ENCODE data around the gene ADD2. TPM values are rescaled to one million over a fixed set of nuclear protein-coding genes. Genes with fewer than 3 reads are reported as not detected.

Gene ADD2
- total and polyA plus RNA-seq, 2 donors (not counting 1 experiment from before 2014, with no cell fraction given), result 15.9 to 21.7 TPM

DNA sequence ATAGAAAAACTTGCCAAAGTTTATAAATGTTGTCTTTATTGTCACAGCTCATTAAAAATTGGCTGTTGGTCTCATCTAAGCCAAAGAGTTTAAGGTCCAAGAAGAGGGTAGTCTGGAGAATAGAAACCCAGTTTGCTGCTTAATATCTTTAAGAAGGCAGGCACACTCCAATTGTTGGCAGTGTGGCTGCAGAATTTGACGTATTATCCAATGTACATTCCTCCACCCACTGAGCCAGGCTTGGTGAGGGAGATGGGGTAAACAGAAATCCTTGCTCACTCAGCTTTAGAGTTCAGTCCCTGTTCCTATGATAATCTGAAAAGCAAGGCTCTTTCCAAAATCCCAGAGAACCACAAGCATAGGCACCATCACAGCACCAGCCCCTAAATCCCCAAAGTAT is 10.7 kb upstream of the ADD2 start:
- intact Hi-C loops (cut with micrococcal nuclease), result no loop called here
- DNase-seq (no peak), ATAC-seq (ENCODE audit: low read depth) (no peak)
- Histone ChIP-seq H4K20me1 (ENCODE audit: control insufficient read depth, insufficient read depth, low read length, poor library complexity, severe bottlenecking) (no peaks in the 10 kb centered on the region), H3K4me1 (ENCODE audit: control insufficient read depth in 2 of 2, insufficient read depth in 2 of 2, low read length in 2 of 2) (no peaks in the 10 kb centered on the region), H3K9ac (ENCODE audit: low read length) (no peak overlapping the region), H3K27ac (ENCODE audit: low read length in 2 of 2) (no peak overlapping the region), H3K27me3 (replicated peaks in 1 of 4; ENCODE audit: control extremely low read depth in 1 of 4, control insufficient read depth in 3 of 4, insufficient read depth in 4 of 4, low read length in 3 of 4) (peaks cover 0 to 23% (median 14%) of the 10 kb centered on the region in 4 experiments), H3K9me3 (ENCODE audit: control extremely low read depth in 1 of 3, control insufficient read depth in 2 of 3, insufficient read depth in 1 of 3, low read length in 2 of 3) (peaks cover 0 to 4% (median 2%) of the 10 kb centered on the region in 3 donors), H3K79me2 (ENCODE audit: control insufficient read depth, insufficient read depth, low read length) (no peaks in the 10 kb centered on the region), H3K4me3 (ENCODE audit: control extremely low read depth in 1 of 5, extremely low read depth in 1 of 5, insufficient read depth in 1 of 5, low read depth in 2 of 5, low read length in 4 of 5) (no peak overlapping the region), H2AFZ (ENCODE audit: insufficient read depth, low read depth, low read length, poor library complexity, severe bottlenecking) (no peak overlapping the region), H3K4me2 (replicated peaks; ENCODE audit: low read depth, low read length, poor library complexity, severe bottlenecking) (no peak overlapping the region), H3K36me3 (replicated peaks in 1 of 2; ENCODE audit: control extremely low read depth in 1 of 2, control insufficient read depth in 1 of 2, extremely low read depth in 1 of 2, insufficient read depth in 2 of 2, low read length in 1 of 2) (no peaks in the 10 kb centered on the region)
- ChIA-PET CTCF (interaction anchor here (0.9 to 1.0 kb wide), 2 partner anchors 11 to 31 kb away, joined by 3 to 4 read pairs; no protein-coding TSS in a partner anchor), POLR2A (no interaction called here)
- Mint-ChIP-seq H3K9me3 (ENCODE audit: insufficient read depth) (peaks cover 5% of the 10 kb centered on the region), H3K27me3 (peaks cover 56% of the 10 kb centered on the region), H3K27ac (no peak overlapping the region), H3K4me1 (no peaks in the 10 kb centered on the region), H3K4me3 (no peak overlapping the region)
- WGBS (ENCODE audit: insufficient coverage), result 100% methylated on average over 1 of the region's 1 CpG
- TF ChIP-seq EZH2 (IDR thresholded peaks at IDR 0.05; ENCODE audit: borderline replicate concordance, insufficient read depth, low read depth, low read length, poor library complexity, severe bottlenecking), result no peak
- TF ChIP-seq, protein P1, sequence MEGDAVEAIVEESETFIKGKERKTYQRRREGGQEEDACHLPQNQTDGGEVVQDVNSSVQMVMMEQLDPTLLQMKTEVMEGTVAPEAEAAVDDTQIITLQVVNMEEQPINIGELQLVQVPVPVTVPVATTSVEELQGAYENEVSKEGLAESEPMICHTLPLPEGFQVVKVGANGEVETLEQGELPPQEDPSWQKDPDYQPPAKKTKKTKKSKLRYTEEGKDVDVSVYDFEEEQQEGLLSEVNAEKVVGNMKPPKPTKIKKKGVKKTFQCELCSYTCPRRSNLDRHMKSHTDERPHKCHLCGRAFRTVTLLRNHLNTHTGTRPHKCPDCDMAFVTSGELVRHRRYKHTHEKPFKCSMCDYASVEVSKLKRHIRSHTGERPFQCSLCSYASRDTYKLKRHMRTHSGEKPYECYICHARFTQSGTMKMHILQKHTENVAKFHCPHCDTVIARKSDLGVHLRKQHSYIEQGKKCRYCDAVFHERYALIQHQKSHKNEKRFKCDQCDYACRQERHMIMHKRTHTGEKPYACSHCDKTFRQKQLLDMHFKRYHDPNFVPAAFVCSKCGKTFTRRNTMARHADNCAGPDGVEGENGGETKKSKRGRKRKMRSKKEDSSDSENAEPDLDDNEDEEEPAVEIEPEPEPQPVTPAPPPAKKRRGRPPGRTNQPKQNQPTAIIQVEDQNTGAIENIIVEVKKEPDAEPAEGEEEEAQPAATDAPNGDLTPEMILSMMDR (IDR thresholded peaks at IDR 0.05), result no peak

DNA sequence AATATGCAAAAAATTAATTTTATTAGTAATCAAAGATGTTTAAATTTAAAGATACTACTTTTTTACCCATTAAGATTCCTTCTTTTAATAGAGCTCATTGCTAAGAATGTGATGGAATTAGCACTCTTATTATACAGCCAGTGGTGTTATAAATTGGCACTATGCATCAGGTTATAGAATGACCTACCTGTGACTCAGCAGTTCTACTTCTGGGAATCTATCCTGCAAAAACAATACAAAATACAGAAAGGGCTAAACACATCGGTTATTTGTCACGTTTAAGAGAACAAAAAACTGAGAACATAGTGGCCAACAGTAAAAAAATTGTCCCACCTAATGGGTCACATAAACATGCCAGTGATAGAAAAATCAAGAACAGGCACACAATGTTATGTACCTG is 9.4 kb upstream of the ADD2 start:
- H3K9me3 ChIP-seq (ENCODE audit: control extremely low read depth in 1 of 3, control insufficient read depth in 2 of 3, insufficient read depth in 1 of 3, low read length in 2 of 3), result peaks cover 0 to 6% (median 3%) of the 10 kb centered on the region in 3 donors
- H3K36me3 ChIP-seq (replicated peaks in 1 of 2; ENCODE audit: control extremely low read depth in 1 of 2, control insufficient read depth in 1 of 2, extremely low read depth in 1 of 2, insufficient read depth in 2 of 2, low read length in 1 of 2), result no peaks in the 10 kb centered on the region
- H2AFZ ChIP-seq (ENCODE audit: insufficient read depth, low read depth, low read length, poor library complexity, severe bottlenecking), result no peak overlapping the region
- no peak overlapping the region for H3K27ac ChIP-seq (ENCODE audit: low read length in 2 of 2)
- CTCF ChIA-PET, result interaction anchor here (1.6 kb wide), 1 partner anchor 12 kb away, joined by 4 read pairs; no protein-coding TSS in a partner anchor
- H3K9ac ChIP-seq (ENCODE audit: low read length), result no peak overlapping the region
- H3K27ac Mint-ChIP-seq, result no peak overlapping the region
- H3K27me3 Mint-ChIP-seq, result peaks cover 65% of the 10 kb centered on the region
- H3K4me3 ChIP-seq (ENCODE audit: control extremely low read depth in 1 of 5, extremely low read depth in 1 of 5, insufficient read depth in 1 of 5, low read depth in 2 of 5, low read length in 4 of 5), result no peak overlapping the region
- H3K4me1 Mint-ChIP-seq, result no peaks in the 10 kb centered on the region
- no peak for TF ChIP-seq EZH2 (IDR thresholded peaks at IDR 0.05; ENCODE audit: borderline replicate concordance, insufficient read depth, low read depth, low read length, poor library complexity, severe bottlenecking)
- TF ChIP-seq, protein P1 (IDR thresholded peaks at IDR 0.05), result no peak
- no peaks in the 10 kb centered on the region for H3K79me2 ChIP-seq (ENCODE audit: control insufficient read depth, insufficient read depth, low read length)
- POLR2A ChIA-PET, result no interaction called here
- no peaks in the 10 kb centered on the region for H4K20me1 ChIP-seq (ENCODE audit: control insufficient read depth, insufficient read depth, low read length, poor library complexity, severe bottlenecking)
- H3K9me3 Mint-ChIP-seq (ENCODE audit: insufficient read depth), result peaks cover 9% of the 10 kb centered on the region
- no CpG with 5 or more reads among the region's 2 CpGs for WGBS (ENCODE audit: insufficient coverage)
- H3K4me3 Mint-ChIP-seq, result no peak overlapping the region
- peaks cover 0 to 34% (median 19%) of the 10 kb centered on the region in 4 experiments for H3K27me3 ChIP-seq (replicated peaks in 1 of 4; ENCODE audit: control extremely low read depth in 1 of 4, control insufficient read depth in 3 of 4, insufficient read depth in 4 of 4, low read length in 3 of 4)
- no peak overlapping the region for H3K4me2 ChIP-seq (replicated peaks; ENCODE audit: low read depth, low read length, poor library complexity, severe bottlenecking)
- H3K4me1 ChIP-seq (ENCODE audit: control insufficient read depth in 2 of 2, insufficient read depth in 2 of 2, low read length in 2 of 2), result no peaks in the 10 kb centered on the region
- no peak for ATAC-seq (ENCODE audit: low read depth)
- no peak for DNase-seq
- intact Hi-C loops (cut with micrococcal nuclease), result no loop called here

Data from B cell (primary cell).